H9 (cell line): ENCODE results near the gene PTK7. TPM values are rescaled to one million over a fixed set of nuclear protein-coding genes. Genes with fewer than 3 reads are reported as not detected.

ENCODE experiments used
- DNase-seq: peaks from one replicate; pipeline ENCODE4 v3.0.0-alpha.2; 2017
- H2AFZ ChIP-seq: one replicate; pipeline ENCODE4 v1.6.1; 2013; ENCODE audit warnings: mild to moderate bottlenecking, low read length, control low read depth, moderate library complexity
- H2AK5ac ChIP-seq: 2 replicates; pipeline ENCODE4 v1.6.1; 2013; ENCODE audit warnings: low read length, control low read depth, mixed read lengths; ENCODE audit not compliant: insufficient read length
- H2BK120ac ChIP-seq: one replicate; pipeline ENCODE4 v1.6.1; 2013; ENCODE audit warnings: low read depth, mild to moderate bottlenecking, low read length, control low read depth, inconsistent platforms; ENCODE audit not compliant: poor library complexity, severe bottlenecking
- H2BK12ac ChIP-seq: 2 replicates; pipeline ENCODE4 v1.6.1; 2013; ENCODE audit warnings: low read length, control low read depth, mixed read lengths, low read depth; ENCODE audit not compliant: insufficient read length
- H2BK15ac ChIP-seq: 2 replicates; pipeline ENCODE4 v1.6.1; 2013; ENCODE audit warnings: low read depth, low read length, control low read depth
- H2BK20ac ChIP-seq: one replicate; pipeline ENCODE4 v1.6.1; 2013; ENCODE audit warnings: low read depth, mild to moderate bottlenecking, low read length, control low read depth, inconsistent platforms; ENCODE audit not compliant: poor library complexity, severe bottlenecking
- H2BK5ac ChIP-seq: 2 replicates; pipeline ENCODE4 v1.6.1; 2013; ENCODE audit warnings: low read length, control low read depth, mixed read lengths; ENCODE audit not compliant: insufficient read length
- H3K14ac ChIP-seq: 2 replicates; pipeline ENCODE4 v1.6.1; 2013; ENCODE audit warnings: low read length, control low read depth; ENCODE audit not compliant: insufficient read depth
- H3K18ac ChIP-seq: 2 replicates; pipeline ENCODE4 v1.6.1; 2013; ENCODE audit warnings: low read depth, mild to moderate bottlenecking, mixed read lengths, low read length, control low read depth; ENCODE audit not compliant: insufficient read length
- H3K23ac ChIP-seq: 2 replicates; pipeline ENCODE4 v1.6.1; 2013; ENCODE audit warnings: low read length, control low read depth, mixed read lengths, low read depth; ENCODE audit not compliant: insufficient read length
- H3K23me2 ChIP-seq: 2 replicates; pipeline ENCODE4 v1.6.1; 2013; ENCODE audit warnings: low read depth, mild to moderate bottlenecking, mixed read lengths, low read length, control low read depth; ENCODE audit not compliant: insufficient read length, poor library complexity, severe bottlenecking
- H3K27ac ChIP-seq: 2 replicates; pipeline ENCODE4 v1.5.1; 2013; ENCODE audit warnings: low read length, control low read depth, mixed read lengths, low read depth; ENCODE audit not compliant: insufficient read length
- H3K27me3 ChIP-seq: 2 replicates; pipeline ENCODE4 v1.6.1; 2013; ENCODE audit warnings: low read length, control low read depth, inconsistent platforms; ENCODE audit not compliant: insufficient read depth
- H3K4ac ChIP-seq: 2 replicates; pipeline ENCODE4 v1.6.1; 2013; ENCODE audit warnings: low read depth, mild to moderate bottlenecking, control low read depth, inconsistent platforms, low read length, moderate library complexity
- H3K4me1 ChIP-seq: 2 replicates; pipeline ENCODE4 v1.6.1; 2013; ENCODE audit warnings: low read length, control low read depth, inconsistent platforms; ENCODE audit not compliant: insufficient read depth
- H3K4me2 ChIP-seq: 2 replicates; pipeline ENCODE4 v1.6.1; 2013; ENCODE audit warnings: low read length, control low read depth, mixed read lengths; ENCODE audit not compliant: insufficient read length, insufficient read depth
- H3K56ac ChIP-seq: 2 replicates; pipeline ENCODE4 v1.6.1; 2013; ENCODE audit warnings: low read depth, mild to moderate bottlenecking, mixed read lengths, low read length, control low read depth; ENCODE audit not compliant: insufficient read length
- H3K79me1 ChIP-seq: 2 replicates; pipeline ENCODE4 v1.6.1; 2013; ENCODE audit warnings: low read depth, mild to moderate bottlenecking, moderate library complexity, low read length, control low read depth, inconsistent platforms; ENCODE audit not compliant: insufficient read depth, poor library complexity, severe bottlenecking
- H3K79me2 ChIP-seq: 2 replicates; pipeline ENCODE4 v1.6.1; 2013; ENCODE audit warnings: low read length, control low read depth, inconsistent platforms; ENCODE audit not compliant: insufficient read depth
- H3K9ac ChIP-seq: 2 replicates; pipeline ENCODE4 v1.6.1; 2013; ENCODE audit warnings: low read length, control low read depth, mixed read lengths; ENCODE audit not compliant: insufficient read length; ENCODE audit errors: extremely low read depth
- H3K9me3 ChIP-seq: one replicate; pipeline ENCODE4 v1.6.1; 2013; ENCODE audit warnings: low read depth, low read length, inconsistent platforms; ENCODE audit not compliant: control insufficient read depth
- H3T11ph ChIP-seq: one replicate; pipeline ENCODE4 v1.6.1; 2013; ENCODE audit warnings: mild to moderate bottlenecking, low read length, control low read depth, inconsistent platforms
- H4K20me1 ChIP-seq: one replicate; pipeline ENCODE4 v1.6.1; 2013; ENCODE audit not compliant: control insufficient read depth, insufficient read length, insufficient read depth
- H4K5ac ChIP-seq: 2 replicates; pipeline ENCODE4 v1.6.1; 2013; ENCODE audit warnings: low read depth, mild to moderate bottlenecking, mixed read lengths, low read length, control low read depth; ENCODE audit not compliant: insufficient read length
- H4K8ac ChIP-seq: replicated peaks from 2 replicates; pipeline ENCODE4 v1.6.1; 2013; ENCODE audit warnings: low read length, control low read depth, mixed read lengths, low read depth; ENCODE audit not compliant: insufficient read length
- H4K91ac ChIP-seq: 2 replicates; pipeline ENCODE4 v1.6.1; 2013; ENCODE audit warnings: low read depth, mild to moderate bottlenecking, moderate library complexity, mixed read lengths, low read length, control low read depth; ENCODE audit not compliant: insufficient read length
- H3K27ac Mint-ChIP-seq, 3 experiments: 2 replicates in 2 of 3; 3 replicates in 1 of 3; pipeline ENCODE4 v1.8.0; 2020 to 2021; ENCODE audit warnings: mixed read lengths in 3 of 3, mild to moderate bottlenecking in 1 of 3, moderate library complexity in 1 of 3
- H3K27me3 Mint-ChIP-seq: 2 replicates; pipeline ENCODE4 v1.8.0; 2021; ENCODE audit warnings: low read depth, mild to moderate bottlenecking, moderate library complexity, mixed read lengths
- H3K36me3 Mint-ChIP-seq, 3 experiments: 2 replicates in 2 of 3; 3 replicates in 1 of 3; pipeline ENCODE4 v1.8.0; 2020 to 2021; ENCODE audit warnings: low read depth in 3 of 3, mixed read lengths in 3 of 3; ENCODE audit not compliant: insufficient read depth in 1 of 3
- H3K4me1 Mint-ChIP-seq, 2 experiments: 2 replicates each; pipeline ENCODE4 v1.8.0; 2020; ENCODE audit warnings: mixed read lengths in 2 of 2
- H3K4me3 Mint-ChIP-seq, 2 experiments: 2 replicates in 1 of 2; 3 replicates in 1 of 2; pipeline ENCODE4 v1.8.0; 2020 to 2021; ENCODE audit warnings: mild to moderate bottlenecking in 2 of 2, mixed read lengths in 2 of 2, moderate library complexity in 1 of 2
- H3K9me3 Mint-ChIP-seq, 2 experiments: 2 replicates in 1 of 2; 3 replicates in 1 of 2; pipeline ENCODE4 v1.8.0; 2020; ENCODE audit warnings: mild to moderate bottlenecking in 2 of 2, mixed read lengths in 2 of 2, moderate library complexity in 1 of 2
- CTCF ChIP-seq: fragments of 200-600 bp; sonication (generic); conservative IDR thresholded peaks from 3 replicates; pipeline ENCODE4 v1.8.0; 2021; ENCODE audit warnings: antibody characterized with exemption, mild to moderate bottlenecking
- WGBS: extraction: QIAGEN DNeasy Blood & Tissue Kit; methylation state at CpG from one replicate; pipeline ENCODE4 v1.1.7; 2013; ENCODE audit warnings: missing lambda C conversion rate, low lambda C conversion rate, mixed read lengths; ENCODE audit not compliant: insufficient read length; ENCODE audit errors: extremely low coverage; 5-methylcytosine and 5-hydroxymethylcytosine counted together
- total RNA-seq: library from RNA; stranded (reverse); gene quantifications from 2 replicates; pipeline ENCODE4 v1.2.1, GENCODE V29; 2021

The PTK7 gene
- total RNA-seq, 1 experiment from 2014 or later, result 128 TPM

- Histone ChIP-seq H3K79me1 (no peaks in the 10 kb centered on the region), H2AK5ac (no peak overlapping the region), H4K8ac (no peak overlapping the region), H3T11ph (no peak overlapping the region), H3K27me3 (no peaks in the 10 kb centered on the region), H3K56ac (no peak overlapping the region), H3K14ac (no peak overlapping the region), H3K27ac (no peak overlapping the region), H3K4me1 (peaks cover 4% of the 10 kb centered on the region; the same call in 1 of the 2 replicates), H3K23me2 (no peaks in the 10 kb centered on the region), H4K5ac (no peak overlapping the region), H2AFZ (no peak overlapping the region), H2BK20ac (no peak overlapping the region), H3K9ac (no peak overlapping the region), H3K79me2 (no peaks in the 10 kb centered on the region), H3K4ac (no peak overlapping the region), H3K4me2 (no peak overlapping the region), H2BK15ac (no peak overlapping the region), H2BK12ac (no peak overlapping the region), H2BK5ac (no peak overlapping the region), H3K23ac (no peak overlapping the region), H3K9me3 (no peaks in the 10 kb centered on the region), H2BK120ac (no peak overlapping the region), H4K91ac (no peak overlapping the region), H4K20me1 (no peaks in the 10 kb centered on the region), H3K18ac (peak overlapping the region; percentile 10)
- Mint-ChIP-seq H3K27me3 (no peaks in the 10 kb centered on the region), H3K4me1 (peaks cover 28% of the 10 kb centered on the region in 2 experiments), H3K9me3 (no peaks in the 10 kb centered on the region; a peak in 1 of 5 replicates), H3K36me3 (peaks cover 6 to 16% (median 7%) of the 10 kb centered on the region in 3 experiments; a peak in 6 of 7 replicates), H3K4me3 (no peak overlapping the region), H3K27ac (peak overlapping the region; percentile 63 to 80 (median 74))
- whole genome bisulfite sequencing, result no CpG with 5 or more reads among the region's 9 CpGs
- peak; percentile 43 for DNase-seq
- no peak for TF ChIP-seq CTCF
Measured at GRCh38 chr6:43105538-43106222, 29.6 kb downstream of the PTK7 start.
